ENCODE data around the gene FBL. TPM values are rescaled to one million over a fixed set of nuclear protein-coding genes. Genes with fewer than 3 reads are reported as not detected.
A peak's percentile ranks its signal among the peaks of the same experiment; 100 is the strongest.

Gene FBL
- total and polyA plus RNA-seq, 9 donors = 218 to 532 (median 378) TPM

GRCh38 chr19:39839678-39840327, 6.4 kb downstream of the FBL start:
- intact Hi-C loops (cut with DNase I) = loop anchor here in 2 of 4 donors (10.0 kb wide), 1 partner anchor 285 kb away; no protein-coding TSS in a partner anchor
- no peak overlapping the region for H3K27ac ChIP-seq

DNA sequence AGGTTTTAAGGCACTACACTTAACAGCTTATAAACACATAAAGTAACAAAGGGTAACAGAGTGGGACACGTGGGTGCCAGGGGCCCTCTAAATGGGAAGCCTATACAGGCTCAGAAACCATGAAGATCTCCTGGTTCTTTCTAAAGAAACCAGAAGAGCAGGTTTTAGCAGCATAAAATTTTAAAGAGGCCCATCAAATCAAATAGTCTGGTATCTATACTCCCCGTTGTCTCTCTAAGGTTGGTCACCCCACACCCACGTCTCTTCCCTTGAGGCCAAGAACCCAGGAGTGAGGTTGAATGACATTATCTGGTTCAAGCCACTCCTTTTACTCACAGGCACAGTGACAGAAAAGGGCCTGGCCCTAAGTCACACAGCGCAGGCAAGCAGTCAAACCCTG, 7.6 kb downstream of the FBL start:
- Histone ChIP-seq H3K36me3 (no peaks in the 10 kb centered on the region), H3K9me3 (no peaks in the 10 kb centered on the region), H3K27ac (no peak overlapping the region), H3K4me1 (ENCODE audit: insufficient read depth) (peaks cover 4% of the 10 kb centered on the region), H3K4me3 (no peak overlapping the region), H3K27me3 (no peaks in the 10 kb centered on the region)
- intact Hi-C loops (cut with DNase I) = no loop called here
- TF ChIP-seq EP300 (IDR thresholded peaks at IDR 0.05) = no peak
- TF ChIP-seq, protein P1, sequence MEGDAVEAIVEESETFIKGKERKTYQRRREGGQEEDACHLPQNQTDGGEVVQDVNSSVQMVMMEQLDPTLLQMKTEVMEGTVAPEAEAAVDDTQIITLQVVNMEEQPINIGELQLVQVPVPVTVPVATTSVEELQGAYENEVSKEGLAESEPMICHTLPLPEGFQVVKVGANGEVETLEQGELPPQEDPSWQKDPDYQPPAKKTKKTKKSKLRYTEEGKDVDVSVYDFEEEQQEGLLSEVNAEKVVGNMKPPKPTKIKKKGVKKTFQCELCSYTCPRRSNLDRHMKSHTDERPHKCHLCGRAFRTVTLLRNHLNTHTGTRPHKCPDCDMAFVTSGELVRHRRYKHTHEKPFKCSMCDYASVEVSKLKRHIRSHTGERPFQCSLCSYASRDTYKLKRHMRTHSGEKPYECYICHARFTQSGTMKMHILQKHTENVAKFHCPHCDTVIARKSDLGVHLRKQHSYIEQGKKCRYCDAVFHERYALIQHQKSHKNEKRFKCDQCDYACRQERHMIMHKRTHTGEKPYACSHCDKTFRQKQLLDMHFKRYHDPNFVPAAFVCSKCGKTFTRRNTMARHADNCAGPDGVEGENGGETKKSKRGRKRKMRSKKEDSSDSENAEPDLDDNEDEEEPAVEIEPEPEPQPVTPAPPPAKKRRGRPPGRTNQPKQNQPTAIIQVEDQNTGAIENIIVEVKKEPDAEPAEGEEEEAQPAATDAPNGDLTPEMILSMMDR (IDR thresholded peaks at IDR 0.05) = no peak
- DNase-seq = no peak
- WGBS, 3 donors = 86 to 96% (median 88%) methylated on average over 4 of the region's 4 CpGs

More at GRCh38 chr19:39839678-39840327, 6.4 kb downstream of the FBL start:
- Histone ChIP-seq H3K9me3 (no peaks in the 10 kb centered on the region), H3K4me3 (no peak overlapping the region), H3K36me3 (no peaks in the 10 kb centered on the region), H3K27me3 (no peaks in the 10 kb centered on the region), H3K4me1 (ENCODE audit: insufficient read depth) (peaks cover 2% of the 10 kb centered on the region)
- WGBS, 3 donors = 33 to 61% (median 45%) methylated on average over 13 of the region's 13 CpGs
- no peak for TF ChIP-seq EP300 (IDR thresholded peaks at IDR 0.05)
- TF ChIP-seq, protein P1 (IDR thresholded peaks at IDR 0.05) = no peak
- no peak for TF ChIP-seq POLR2A (IDR thresholded peaks at IDR 0.05)
- DNase-seq = peak in 1 of 5 donors; percentile 55

DNA sequence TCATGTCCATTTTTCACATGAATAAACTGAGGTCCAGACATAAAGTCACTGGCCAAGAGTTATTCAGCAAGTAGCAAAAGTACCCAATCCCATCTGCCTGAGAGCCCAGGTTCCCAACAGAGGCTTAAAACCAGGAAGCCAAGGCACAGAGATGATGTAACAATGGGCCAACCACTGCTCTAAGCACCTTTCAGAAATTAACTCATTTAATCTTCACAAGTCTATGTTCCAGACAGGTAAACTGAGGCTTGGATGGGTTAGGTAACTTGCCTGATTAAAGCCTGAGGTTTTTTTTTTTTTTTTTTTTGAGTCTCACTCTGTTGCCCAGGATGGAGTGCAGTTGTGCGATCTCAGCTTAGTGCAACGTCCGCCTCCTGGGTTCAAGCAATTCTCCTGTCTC, 8.2 kb downstream of the FBL start:
- H3K27me3 ChIP-seq = no peaks in the 10 kb centered on the region
- TF ChIP-seq POLR2A (IDR thresholded peaks at IDR 0.05) (no peak), EP300 (IDR thresholded peaks at IDR 0.05) (no peak)
- TF ChIP-seq, protein P1 (IDR thresholded peaks at IDR 0.05) = no peak
- H3K4me1 ChIP-seq (ENCODE audit: insufficient read depth) = peaks cover 4% of the 10 kb centered on the region
- no peaks in the 10 kb centered on the region for H3K36me3 ChIP-seq
- no peak for DNase-seq
- intact Hi-C loops (cut with DNase I) = no loop called here
- no peaks in the 10 kb centered on the region for H3K9me3 ChIP-seq
- H3K27ac ChIP-seq = no peak overlapping the region
- 77 to 99% (median 86%) methylated on average over 3 of the region's 3 CpGs for WGBS, 3 donors
- no peak overlapping the region for H3K4me3 ChIP-seq

- Histone ChIP-seq H3K27me3 (no peaks in the 10 kb centered on the region), H3K9me3 (no peaks in the 10 kb centered on the region), H3K27ac (peak overlapping the region in 1 of 2 donors; percentile 24), H3K4me3 (peak overlapping the region; percentile 72), H3K36me3 (no peaks in the 10 kb centered on the region), H3K4me1 (ENCODE audit: insufficient read depth) (peaks cover 4% of the 10 kb centered on the region)
- WGBS, 3 donors = 34 to 39% (median 38%) methylated on average over 19 of the region's 19 CpGs
- intact Hi-C loops (cut with DNase I) = no loop called here
- no peak for DNase-seq
- no peak for TF ChIP-seq POLR2A (IDR thresholded peaks at IDR 0.05)
- no peak for TF ChIP-seq EP300 (IDR thresholded peaks at IDR 0.05)
- TF ChIP-seq, protein P1 (IDR thresholded peaks at IDR 0.05) = no peak
Measured at GRCh38 chr19:39834287-39834841, 11.8 kb downstream of the FBL start.

All from ovary (tissue), 9 donors.